ENCODE data around the gene DAZL. TPM values are rescaled to one million over a fixed set of nuclear protein-coding genes. Genes with fewer than 3 reads are reported as not detected.
A peak's percentile ranks its signal among the peaks of the same experiment; 100 is the strongest.
"Not testable (repeated sequence)": the region's sequence is repeated elsewhere in the genome, so short reads cannot be mapped to it uniquely, and the experiment has no call there.

Gene DAZL
- not detected for total RNA-seq

- DNase-seq: no peak
Measured at GRCh38 chr3:16604887-16605602, at the start of gene DAZL. TSS of gene DAZL (minus strand) at chr3:16605423. CDS start at chr3:16605205, 218 bp downstream.

GRCh38 chr3:16654976-16655375 is 49.8 kb upstream of the DAZL start:
- no peak for DNase-seq

GRCh38 chr3:16653712-16654111 is 48.5 kb upstream of the DAZL start:
- DNase-seq: no peak

GRCh38 chr3:16647668-16648067 is 42.4 kb upstream of the DAZL start:
- DNase-seq: no peak

DNA sequence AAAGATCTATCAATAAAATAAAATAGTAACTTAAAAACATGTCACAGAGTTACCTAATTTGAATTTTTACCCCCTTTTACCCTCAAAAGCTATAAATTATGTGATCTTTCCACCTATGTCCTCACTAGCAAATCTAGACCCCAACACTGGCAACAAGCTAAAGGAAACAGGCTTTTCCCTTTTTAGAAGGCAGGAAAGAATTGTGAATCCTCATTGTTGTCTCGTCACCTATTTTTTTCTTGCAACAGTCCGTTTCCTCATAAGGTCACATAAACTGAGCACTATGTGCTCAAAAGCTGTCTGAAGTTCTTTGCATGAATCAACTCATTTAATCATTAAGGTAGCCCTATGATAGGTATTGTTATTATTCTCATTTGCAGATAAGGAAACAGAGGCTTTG is 34.6 kb upstream of the DAZL start:
- no peak for DNase-seq

DNA sequence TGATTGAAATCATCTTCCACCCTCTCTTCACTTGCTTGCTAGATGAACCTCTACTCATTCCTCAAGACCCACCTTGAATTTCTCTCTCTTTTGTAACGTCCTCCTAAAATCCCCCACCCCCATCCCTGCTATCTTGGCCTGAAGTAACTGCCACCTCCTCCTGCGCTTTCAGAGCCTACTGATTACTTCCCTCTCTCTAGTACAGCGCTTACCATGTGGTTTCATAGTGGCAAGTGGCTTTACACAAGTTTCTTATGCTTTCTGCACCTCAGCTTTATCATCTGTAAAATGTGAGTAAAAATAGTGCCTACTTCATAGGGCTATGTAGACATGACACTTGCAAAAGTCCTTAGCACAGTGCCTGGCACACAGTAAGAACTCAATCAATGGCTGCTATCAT is 28.7 kb upstream of the DAZL start:
- no peak for DNase-seq

DNA sequence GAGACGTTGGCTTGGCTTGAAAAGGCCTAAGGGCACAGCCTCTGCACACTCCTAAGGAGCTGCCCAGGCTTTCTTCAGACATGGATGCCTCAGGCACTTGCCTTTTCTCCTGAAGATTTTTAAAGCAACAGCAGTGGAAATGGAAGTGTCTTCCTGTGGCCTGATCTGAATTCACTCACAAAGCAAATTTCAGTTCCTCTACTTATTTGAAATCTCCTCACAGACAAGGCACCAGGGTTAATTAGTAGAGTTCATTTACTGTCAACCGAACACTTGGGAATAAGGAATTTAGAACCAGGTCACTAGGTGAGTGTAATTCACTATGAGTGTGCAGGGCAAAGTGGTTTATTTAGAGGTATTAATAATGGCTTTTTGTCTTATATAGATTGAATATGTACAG is 27.2 kb upstream of the DAZL start:
- DNase-seq: no peak

DNA sequence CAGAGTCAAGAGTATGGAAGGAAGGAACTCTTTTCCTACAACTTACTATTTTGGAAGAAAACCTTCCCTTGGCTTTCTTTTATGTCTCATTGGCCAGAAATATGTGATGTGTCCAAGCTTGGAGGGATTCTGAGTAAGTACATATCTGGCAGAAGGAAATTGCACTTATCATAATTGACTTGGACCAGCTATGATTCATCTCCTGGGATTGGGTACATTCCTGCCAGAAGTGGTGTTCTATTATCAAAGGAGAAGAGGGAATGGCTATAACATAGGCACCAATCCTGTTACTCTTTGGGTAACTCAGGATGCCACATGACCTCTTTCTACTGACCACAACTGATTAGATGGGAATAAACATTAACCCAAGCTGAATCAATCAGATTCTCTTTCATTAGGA is 13.5 kb upstream of the DAZL start:
- DNase-seq: no peak

GRCh38 chr3:16617155-16617554 is 11.9 kb upstream of the DAZL start:
- not testable (repeated sequence) for DNase-seq

- DNase-seq: no peak
Measured at GRCh38 chr3:16616083-16616482, 10.9 kb upstream of the DAZL start.

- no peak for DNase-seq
Measured at GRCh38 chr3:16614033-16615031, 9.1 kb upstream of the DAZL start.

GRCh38 chr3:16609927-16610580 is 4.8 kb upstream of the DAZL start:
- no peak for DNase-seq

GRCh38 chr3:16608816-16609215 is 3.6 kb upstream of the DAZL start:
- DNase-seq: no peak

DNA sequence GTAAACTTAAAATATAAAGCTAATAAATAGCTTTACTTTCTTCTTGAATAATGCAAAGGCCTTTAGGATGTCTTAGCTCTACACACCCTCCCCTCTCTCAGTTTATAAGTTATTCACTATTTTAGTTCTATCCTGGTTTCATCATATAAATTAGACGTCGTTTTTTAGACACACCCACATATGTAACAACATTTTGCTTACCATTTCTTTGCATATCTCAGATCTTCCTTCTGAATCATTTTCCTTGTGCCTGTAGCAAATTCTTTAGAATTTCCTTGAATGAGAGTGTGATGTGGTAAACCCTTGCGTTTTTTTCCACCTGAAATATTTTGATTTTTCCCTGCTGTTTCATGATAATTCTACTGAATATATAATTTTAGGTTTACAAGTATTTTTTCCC is 2.5 kb upstream of the DAZL start:
- no peak for DNase-seq

DNA sequence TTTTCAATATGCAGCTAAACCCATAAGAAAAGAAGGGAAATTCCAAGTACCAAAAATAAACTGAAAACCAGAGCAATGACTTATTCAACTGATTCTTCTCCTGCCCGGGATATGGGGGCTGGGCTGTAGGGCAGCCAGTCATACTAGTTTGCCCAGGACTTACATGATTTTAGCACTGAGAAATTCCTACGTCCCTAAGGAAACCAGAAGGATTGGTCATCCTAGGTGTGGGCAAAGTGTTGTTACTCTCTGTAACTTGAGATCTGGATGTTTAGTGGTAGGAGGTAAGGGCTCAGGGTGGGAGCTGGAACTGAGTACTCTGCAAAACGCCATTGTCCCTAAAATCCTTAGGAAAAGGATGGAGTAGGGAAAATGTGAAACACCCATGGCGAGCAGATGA is 1.2 kb upstream of the DAZL start:
- DNase-seq: no peak

DNA sequence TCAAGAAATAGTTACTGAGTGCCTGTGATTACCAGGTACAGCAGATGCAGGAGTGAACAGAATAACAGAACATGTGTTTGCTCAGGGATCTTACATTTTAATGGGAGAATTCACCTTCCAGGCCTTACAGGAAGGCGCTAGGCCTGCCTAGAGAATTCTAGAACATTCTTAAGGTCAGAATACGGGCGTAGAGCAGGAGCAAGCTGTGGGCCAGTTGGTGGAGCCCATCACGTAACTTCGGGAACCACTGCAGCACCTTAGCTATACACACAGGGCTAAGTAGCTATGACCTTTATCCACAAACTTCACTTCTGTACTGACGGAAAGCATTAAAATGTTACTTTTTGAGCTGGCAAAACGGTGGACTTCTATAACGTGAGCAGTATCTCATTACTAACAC is 743 bp upstream of the DAZL start:
- no peak for DNase-seq

- no peak for DNase-seq
Measured at GRCh38 chr3:16604433-16604832, 790 bp downstream of the DAZL start.

GRCh38 chr3:16601537-16602005 is 3.7 kb downstream of the DAZL start:
- no peak for DNase-seq

- DNase-seq: peak; percentile 23
Measured at GRCh38 chr3:16600780-16601536, 4.3 kb downstream of the DAZL start.

DNA sequence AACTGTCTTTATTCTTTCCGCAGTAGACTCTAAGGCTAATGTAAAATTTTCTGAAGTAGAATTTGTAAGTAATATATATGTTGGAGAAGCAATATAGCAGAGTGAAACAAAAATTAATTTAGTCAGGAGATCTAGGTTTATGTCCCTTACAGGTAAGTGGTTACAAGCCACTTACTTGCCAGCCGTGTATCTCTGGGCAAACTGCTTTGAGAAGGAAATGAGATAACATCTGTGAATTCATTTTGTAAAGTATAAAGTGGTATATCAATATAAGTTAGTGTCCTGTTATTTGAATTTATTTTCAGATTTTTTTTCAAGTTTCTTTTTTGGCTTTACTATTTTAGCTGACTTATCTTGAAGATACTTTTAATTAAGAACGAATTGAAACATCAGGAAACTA is 5.5 kb downstream of the DAZL start:
- DNase-seq: no peak

DNA sequence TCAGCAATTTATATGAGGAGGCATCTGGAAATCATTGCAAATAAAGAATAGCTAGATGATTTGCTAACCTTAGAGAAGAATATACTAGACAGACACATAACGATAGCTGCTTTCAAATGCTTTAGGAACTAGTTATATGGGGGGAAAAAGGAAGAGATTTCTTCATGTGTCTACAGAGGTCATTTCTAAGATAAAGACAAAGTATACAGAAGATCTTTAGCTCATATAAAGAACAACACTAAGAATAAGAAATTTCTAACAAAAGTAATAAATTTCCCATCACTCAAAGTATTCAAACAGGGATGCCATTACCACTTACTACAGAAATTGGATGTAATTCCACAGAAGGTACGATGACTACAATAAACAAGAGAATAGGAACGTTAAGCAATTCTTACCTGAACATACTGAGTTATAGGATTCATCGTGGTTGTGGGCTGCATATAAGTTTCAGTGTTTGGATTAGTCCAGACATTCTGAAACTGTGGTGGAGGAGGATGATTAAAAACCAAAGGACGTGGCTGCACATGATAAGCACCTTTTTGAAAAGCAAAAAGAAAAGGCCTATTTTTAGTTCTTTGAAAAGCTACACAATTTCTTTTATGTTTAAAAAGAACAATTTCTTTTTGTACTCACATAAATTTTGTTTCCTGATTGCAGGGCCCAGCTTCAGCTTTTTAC is 8.7 kb downstream of the DAZL start:
- no peak for DNase-seq

- no peak for DNase-seq
Measured at GRCh38 chr3:16595778-16596177, 9.4 kb downstream of the DAZL start.
